GM19238 (cell line): ENCODE measurements around the gene TENM4.

Source experiments
- DNase-seq: peaks from one replicate; pipeline ENCODE4 v3.0.0; 2011; ENCODE audit warnings: low spot score; ENCODE audit not compliant: insufficient read length

The TENM4 gene

DNA sequence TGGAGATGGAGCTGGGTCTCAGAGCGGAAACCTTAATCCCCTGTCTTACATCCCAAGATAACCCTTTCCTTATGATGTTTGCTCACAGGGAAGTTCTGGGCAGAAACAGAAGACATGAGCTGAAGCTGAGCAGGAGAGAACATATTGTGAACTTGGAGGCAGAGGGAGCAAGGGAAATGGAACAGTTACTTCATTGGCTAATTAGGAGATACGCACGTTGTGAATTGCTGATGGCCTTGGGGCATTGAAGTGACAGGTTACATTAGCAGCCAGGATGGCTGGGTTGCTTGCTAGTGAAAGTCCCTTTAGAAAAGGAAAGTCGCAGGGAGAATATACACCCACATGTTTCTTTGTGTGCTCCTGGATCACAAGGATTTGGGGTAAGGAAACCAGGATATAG is 48.7 kb downstream of the TENM4 start:
- DNase-seq, result no peak

DNA sequence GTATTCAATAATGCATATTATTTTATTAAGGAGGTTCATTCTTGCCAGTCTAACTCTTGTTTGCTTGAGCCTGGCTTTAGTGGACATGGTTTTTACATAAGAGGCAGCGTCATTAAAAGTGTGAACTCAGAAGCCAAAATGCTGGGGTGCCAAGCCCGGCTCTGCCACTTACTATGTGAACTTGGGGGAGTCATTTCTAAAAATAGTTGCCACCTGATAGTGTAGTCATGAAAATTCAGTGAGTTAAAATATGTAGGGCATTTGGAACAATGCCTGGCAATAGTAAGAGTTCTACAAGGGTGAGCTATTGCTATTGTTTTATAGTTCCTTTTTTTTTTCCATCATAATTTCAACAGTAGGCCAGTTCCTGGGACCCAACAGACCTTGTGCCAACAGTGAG is 49.9 kb downstream of the TENM4 start:
- no peak for DNase-seq

DNA sequence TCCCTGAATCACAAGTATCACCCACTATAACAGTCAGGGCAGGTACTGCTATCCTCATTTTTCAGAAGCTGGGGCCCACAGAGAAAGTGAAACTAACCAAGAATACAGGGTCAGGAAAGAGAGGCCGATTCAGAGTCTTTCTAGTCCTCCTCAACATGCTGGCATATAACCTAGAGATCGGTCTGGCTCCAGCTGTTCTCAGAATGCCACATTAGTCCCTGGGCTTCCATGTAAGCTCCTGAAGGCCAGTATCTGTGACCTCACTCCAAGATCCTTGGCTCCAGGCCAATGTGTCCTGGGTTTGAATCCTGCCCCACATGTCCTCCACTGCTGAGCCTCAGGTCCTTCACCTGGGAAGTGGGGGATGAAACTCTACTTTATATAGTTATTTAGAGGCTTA is 50.4 kb downstream of the TENM4 start:
- DNase-seq, result no peak

DNA sequence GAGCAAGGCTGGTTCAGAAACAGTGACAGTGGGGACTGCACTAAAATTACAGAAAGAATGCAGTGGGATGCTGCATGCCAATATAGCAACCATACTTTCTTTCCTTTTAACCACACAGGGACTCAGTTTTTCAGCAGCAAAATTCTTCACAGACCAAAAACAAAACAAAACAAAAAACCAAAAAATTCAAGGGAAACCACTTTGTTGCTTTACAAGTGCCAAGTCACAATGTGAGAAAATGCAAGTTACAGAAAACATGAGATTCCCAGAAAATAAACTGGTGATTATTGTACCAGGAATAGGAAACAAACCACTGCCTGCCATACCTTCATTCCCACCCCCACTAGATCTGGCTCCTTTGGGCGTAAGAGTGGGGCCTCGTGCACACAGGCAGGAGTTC is 52.6 kb downstream of the TENM4 start:
- DNase-seq, result no peak

DNA sequence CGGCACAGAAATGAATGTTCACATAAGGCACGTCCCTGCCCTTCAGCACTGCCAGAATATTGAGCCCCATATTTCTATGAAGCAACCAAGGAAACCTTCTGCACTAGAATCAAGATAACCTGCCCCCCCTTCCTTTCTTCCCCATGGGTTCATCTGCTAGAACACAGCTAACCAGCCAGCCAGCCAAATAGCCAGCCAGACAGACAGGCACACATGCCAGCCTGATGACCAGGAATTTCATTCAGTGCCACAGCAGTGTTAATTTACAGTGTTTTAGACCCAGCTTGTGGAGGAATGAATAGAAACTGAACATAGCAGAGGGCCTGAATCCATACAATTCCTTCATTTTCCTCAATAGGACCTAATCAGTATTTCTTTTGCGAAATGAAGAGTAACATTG is 57.0 kb downstream of the TENM4 start:
- no peak for DNase-seq

DNA sequence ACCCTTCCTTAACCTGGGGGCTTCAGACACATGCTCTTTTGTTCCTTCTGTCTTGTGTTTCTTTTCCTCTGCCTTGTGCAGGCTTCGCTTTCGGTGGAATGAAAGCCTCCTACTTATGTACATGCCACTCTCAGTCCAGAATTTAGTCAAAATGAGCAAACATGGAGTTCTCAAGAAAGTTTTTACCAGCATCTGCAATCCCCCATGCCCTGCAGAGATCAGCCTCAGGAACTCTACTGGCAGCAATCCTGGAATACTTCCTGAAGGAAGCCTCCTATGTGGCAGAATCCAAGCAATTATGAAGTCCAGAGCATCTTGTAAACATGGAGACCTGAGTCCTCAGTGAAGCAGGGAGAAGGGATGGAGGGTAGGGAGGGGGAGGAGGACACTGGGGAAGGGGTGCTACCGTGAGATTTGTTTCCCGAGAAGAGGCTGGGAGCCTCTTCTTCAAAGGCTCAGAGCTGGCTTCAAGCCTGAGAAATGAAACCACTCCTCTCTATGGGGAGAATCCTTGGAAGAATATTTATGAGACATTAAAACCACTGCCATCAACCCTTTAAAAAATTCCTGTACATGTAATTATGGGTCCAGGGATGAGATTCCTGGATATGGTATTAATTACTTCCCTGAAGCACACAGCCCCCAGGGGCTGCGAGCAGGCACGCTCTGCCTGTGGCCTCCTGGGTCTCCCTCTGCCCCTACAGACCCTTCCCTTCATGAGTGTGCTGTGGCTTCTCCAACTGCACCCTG is 58.4 kb downstream of the TENM4 start:
- DNase-seq, result no peak

DNA sequence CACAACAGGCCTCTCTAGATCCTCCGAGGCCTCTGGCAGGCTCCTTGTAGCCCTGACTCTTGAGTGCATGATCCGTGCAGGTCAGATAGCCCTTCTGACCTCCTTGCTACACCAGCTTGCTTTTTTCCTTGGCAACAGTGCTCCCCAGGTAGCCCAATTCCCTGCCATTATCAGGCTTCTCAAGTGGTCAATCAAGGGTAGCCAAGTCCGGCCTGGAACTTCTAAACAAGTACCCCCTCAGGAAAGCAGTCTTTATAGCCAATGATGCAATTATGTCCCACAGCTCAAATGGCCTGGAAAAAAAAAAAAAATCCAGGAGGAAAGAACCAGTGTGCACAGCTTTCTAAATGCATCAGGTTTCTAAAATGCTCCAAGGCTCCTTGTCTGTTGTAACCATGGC is 59.8 kb downstream of the TENM4 start:
- DNase-seq, result no peak

DNA sequence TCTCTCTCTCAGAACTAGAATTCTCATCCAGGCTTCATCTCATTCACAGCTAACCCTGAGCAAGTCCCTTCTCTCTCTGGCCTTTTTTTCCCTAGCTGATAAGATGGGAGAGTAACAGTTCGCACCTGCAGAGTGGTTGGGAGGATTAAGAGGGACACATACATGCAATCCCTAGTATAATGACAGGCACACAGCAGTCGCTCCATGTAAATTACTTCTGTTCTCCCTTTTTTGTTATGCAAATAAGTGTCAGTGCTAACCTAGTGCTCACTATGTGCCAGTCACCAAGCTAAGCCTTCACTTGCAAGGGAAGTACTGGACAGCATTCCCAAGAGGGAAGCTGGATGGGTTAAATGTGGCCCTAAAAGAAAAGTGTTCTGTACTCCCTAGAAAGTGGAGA is 63.4 kb downstream of the TENM4 start:
- no peak for DNase-seq

DNA sequence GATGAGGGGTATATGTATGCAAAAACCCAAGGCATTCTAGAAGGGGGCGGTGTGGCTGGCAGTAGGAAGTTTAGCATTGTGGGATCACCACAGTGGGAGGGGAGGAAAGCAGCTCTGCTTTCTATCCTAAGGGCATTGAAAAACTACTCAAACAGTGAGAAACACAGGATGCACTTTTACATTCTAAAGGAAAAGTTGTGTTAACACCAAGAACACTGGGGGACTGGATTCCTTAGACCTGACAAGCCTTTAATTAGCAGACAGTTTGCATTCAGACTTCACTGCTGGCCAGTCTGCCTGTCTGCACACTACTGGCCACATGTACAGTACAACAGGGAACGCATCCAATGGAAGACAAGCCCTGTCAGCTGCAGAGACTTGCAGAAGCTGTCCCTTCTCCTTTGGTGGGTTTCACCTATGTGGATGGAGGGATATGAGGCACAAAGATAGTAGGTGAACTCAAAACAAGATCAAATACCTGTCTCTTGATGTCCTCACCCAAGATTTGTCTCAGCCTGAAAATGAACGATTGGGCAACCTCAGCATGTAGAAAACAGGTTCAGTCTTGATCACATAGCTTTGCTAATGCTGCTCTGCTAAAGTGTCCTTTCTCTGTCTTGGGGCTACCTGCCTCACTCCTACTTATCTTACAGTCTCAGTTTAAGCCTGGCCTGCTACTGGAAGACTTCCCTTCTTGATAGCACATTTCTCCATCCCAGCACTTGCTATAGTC is 64.8 kb downstream of the TENM4 start:
- DNase-seq, result no peak

DNA sequence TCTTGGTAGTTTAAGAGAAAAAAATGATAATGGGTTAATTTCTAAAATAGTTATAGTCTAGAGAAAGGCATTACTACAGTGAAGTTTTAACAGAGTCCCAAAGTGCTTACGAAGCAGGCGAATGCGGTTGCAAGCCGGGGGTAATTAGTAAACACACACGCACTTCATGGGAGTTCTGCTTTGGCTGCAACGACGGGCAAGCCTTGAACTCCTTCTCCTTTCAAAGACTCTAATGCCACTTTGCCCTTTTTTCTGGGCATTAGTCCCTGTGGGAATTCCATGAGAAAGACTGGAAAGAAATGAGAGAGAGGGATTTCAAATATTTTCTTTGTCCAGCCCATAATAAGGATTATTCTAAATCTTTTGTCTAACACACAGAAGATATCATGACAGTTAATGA is 66.1 kb downstream of the TENM4 start:
- DNase-seq, result no peak

DNA sequence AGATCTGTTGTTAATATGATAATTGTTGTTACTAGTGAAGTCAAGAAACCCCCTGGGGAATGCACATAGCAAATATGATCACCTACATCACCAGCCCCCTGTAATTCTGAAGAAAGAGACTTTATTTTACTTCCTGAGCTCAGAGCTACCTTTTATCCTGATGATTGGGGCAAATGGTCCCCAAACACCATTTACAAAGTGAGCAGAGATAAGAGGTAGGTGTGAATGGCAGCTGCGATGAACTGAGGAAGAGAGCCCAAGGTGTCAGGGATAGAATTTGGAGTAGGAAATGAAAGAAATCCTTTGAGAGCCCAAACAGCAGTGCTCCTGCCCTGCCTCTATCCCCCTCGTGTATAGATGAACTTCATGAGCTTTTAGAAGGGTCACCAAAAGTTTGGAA is 69.1 kb downstream of the TENM4 start:
- no peak for DNase-seq

DNA sequence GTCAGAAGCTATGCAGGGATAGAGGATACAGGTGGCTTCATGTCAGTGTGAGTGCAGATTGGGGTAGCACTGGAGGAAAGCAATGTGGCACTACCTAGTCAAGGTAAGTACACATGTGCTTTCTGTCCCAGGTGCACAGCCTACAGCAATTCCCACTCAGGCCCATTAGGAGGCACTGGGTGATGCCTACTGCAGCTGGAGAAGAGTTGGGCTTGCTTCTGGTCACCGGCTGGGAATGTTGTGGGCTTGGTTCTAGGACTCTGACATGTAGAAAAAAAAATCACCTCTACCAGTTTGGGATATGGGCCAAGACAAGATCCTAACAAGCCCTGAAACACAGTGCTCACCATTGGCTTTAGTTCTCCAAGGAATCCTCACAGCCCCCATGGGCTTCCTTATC is 69.7 kb downstream of the TENM4 start:
- DNase-seq, result no peak

DNA sequence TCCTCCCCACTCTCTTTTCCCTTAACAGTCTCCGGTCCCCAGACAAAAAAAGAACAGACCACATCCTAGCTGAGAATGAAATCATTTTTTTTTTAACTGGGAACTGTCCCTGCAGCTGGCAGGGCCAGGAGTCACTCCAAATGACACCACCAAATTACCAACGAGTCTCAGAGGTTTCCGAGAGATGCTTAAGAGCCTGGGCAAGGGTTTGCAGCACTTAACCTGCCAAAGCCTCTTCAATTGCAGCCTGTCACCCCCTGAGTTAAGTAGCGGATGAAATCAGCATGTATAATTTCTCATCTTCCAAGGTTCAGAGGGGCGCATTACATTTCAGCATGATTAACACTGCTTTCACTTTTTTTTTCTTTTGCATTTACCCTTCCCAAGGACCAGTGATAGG is 71.8 kb downstream of the TENM4 start:
- no peak for DNase-seq

DNA sequence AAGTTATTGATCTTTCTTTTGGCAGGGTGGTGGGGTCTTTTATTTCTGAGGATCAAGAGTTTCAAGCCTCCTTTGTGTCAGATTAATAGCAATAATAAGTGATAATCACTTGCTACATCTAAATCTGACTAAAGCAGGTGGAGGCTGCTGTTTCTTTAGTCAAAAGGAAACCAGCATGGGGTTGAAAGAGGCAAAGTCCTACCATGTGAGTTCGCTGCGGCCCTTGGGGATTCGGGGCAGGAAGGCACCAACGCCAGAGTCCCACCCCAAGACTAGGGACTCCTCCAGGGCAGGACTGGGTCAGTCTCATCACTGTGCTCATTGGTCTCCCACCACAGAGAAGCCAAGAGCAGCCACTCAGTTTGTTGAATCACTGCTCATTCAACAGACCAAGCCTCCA is 73.0 kb downstream of the TENM4 start:
- DNase-seq, result no peak

DNA sequence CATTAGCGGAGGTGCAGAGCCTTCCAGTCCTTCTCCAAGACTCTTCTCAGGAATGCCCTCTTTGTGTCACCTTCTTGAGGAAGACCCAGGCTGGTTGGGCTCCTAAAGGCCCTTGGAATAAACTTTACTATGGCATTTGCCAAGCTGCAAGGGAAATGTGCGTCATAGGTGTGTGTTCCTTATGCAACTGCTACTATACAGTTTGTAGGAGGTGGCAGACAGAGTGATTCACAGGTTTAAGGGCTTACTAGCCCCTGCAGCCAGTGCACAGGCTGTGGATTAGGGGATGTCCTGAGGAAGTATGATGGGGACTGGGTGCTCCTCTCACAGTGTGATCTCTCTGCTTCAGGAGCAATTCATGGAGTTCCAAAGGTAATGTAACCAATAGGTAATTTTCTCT is 74.6 kb downstream of the TENM4 start:
- no peak for DNase-seq

DNA sequence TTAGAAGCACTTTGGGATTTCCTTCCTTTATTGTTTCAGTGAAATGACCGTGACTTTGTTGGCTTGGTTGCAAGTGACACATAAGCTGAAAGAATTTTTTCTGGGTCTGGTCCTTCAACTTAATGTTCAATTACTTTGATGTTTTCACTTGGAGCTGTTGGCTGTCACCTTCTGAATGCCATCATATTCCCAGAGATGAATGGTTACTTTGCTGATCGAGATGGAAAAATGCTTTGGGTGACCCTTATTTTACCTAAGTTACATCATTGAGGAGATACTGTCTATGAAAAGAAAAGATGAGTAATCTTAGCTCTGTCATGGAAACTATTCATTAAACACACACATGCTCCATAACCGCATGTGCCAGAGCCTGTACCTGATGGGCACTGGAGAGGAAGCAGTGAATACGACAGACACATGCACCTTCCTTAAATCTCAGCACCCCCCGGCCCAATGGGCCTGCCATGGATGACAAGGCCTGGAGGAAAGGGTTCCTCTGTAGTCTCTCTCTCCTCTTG is 76.9 kb downstream of the TENM4 start:
- DNase-seq, result no peak

DNA sequence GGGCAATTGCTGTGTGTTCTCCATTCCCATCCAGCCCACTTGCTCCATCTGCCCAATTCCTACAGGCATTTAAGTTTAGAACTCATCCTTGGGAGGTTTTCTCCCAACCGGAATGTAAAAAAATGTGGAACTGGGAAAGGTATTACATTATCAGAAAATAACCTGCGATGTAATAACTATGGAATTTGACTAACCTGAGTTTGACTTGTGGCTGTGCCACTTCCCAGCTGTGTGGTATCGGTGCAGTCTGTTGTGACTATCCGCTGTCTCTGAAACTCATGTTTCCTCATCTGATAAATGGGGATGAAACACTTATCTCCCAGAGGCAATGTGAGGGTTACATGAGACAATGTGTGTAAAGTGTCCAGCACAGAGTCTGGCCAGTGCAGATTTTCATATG is 77.6 kb downstream of the TENM4 start:
- DNase-seq, result no peak

DNA sequence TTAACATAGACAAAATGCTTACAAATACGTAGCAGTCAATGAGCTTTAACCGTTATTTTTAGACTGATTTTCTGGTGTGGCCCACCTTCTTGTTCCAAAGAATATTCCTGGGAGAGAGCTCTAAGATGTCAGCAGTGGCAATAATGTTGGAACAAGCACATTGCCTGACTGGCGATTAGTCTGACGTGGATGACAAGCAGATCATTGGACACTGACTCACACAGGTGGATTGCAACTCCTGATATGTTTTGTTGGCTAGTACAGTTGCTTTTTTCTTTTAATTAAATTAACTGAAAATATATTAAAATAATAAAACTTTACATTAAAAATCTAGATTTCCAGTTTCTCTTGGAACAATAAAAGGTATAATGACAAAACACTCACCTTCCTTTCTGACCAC is 78.0 kb downstream of the TENM4 start:
- no peak for DNase-seq

DNA sequence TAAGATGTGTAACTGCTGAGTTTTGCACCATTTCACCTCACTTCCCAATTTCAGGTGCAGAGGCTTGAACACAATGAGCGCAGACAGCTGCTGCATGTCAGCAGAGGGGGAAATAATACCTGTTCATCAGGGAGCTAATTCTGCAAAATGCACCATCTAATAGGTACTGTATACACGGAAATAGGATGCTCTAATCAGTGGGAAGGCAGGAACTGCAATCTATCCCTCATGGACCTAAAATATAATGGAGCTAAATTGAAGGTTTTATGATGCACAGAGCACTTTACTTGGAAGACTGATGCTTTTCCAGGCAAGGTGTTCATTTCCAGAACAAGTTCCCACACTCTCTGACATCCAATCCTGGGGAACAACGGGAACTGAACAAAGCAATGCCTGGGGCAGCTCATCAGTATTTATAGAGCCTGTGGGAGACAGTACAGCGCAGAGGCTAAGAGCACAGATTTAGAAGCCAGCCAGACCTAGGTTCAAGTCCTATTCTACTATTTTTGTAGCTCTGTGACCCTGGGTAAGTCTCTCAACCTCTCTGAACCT is 78.5 kb downstream of the TENM4 start:
- DNase-seq, result no peak

DNA sequence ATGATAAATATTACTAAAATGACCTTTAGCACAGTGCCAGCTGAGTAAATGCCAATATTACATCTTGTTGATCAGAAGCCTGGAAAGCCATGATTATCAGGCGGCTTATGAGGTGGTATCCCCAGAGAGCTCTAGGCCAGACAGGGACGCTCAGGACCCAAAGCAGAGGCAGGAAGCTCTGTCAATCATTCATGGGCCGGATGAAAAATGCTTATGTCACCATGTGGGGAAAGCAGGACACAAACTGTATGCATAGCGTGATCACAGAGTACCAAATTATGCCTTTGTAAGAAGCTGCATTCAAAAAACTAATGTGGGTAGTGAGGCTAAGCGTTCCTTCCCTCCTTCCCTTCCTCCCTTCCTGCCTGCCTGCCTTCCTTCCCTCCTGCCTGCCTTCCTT is 82.6 kb downstream of the TENM4 start:
- no peak for DNase-seq

DNA sequence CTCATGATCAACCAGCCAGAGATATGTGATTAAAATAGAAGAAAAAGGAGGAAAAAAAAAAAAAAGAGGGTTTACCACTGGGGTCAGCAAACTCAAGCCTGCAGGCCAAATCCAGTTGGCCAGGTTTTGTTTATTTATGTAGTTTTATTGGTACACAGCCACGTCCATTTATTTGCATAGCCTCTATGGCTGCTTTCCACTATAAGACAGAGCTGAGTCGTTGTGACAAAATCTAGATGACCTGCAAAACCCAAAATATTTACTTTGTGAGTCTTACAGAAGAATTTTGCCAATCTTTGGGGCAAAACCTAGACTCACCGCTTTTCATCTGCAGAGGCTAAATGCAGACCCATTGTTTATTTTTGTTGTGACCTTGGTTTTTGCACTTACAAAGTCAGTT is 87.1 kb downstream of the TENM4 start:
- DNase-seq, result no peak

DNA sequence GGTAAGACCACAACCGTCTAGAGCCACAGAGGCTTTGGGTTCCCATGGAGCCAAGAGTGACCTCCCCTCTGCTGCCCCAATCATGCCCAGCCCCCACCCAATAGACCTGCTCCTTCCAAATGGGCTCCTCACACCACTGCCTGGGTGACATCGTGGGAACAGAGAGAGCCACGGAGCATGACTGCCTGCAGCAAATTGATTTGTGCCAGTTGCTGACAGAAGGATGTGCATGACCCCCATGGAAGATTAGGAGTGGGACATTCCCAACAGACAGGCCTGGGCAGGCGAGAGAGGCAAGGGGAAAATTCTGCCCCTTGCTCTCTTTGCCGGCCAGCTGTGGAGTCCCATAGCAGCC is 88.5 kb downstream of the TENM4 start:
- DNase-seq, result no peak
